Measurements from ENCODE around the gene CFB. TPM values are rescaled to one million over a fixed set of nuclear protein-coding genes. Genes with fewer than 3 reads are reported as not detected.
A peak's percentile ranks its signal among the peaks of the same experiment; 100 is the strongest.

CFB gene
- total and polyA plus RNA-seq, 9 of the 15 experiments (the other 6 are each of a cell fraction or from before 2014, with no cell fraction given), result 0.08 to 0.91 (median 0.22) TPM; not detected in 4

- TF ChIP-seq MXD1 (CRISPR knock-in tag; IDR thresholded peaks at IDR 0.05; ENCODE audit: borderline replicate concordance, poor library complexity, severe bottlenecking), result no peak
- TF ChIP-seq, protein P1, sequence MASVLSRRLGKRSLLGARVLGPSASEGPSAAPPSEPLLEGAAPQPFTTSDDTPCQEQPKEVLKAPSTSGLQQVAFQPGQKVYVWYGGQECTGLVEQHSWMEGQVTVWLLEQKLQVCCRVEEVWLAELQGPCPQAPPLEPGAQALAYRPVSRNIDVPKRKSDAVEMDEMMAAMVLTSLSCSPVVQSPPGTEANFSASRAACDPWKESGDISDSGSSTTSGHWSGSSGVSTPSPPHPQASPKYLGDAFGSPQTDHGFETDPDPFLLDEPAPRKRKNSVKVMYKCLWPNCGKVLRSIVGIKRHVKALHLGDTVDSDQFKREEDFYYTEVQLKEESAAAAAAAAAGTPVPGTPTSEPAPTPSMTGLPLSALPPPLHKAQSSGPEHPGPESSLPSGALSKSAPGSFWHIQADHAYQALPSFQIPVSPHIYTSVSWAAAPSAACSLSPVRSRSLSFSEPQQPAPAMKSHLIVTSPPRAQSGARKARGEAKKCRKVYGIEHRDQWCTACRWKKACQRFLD (CRISPR knock-in tag; IDR thresholded peaks at IDR 0.05), result peak; percentile 74; the same call in 1 of the 2 replicates
- TF ChIP-seq, protein P2, sequence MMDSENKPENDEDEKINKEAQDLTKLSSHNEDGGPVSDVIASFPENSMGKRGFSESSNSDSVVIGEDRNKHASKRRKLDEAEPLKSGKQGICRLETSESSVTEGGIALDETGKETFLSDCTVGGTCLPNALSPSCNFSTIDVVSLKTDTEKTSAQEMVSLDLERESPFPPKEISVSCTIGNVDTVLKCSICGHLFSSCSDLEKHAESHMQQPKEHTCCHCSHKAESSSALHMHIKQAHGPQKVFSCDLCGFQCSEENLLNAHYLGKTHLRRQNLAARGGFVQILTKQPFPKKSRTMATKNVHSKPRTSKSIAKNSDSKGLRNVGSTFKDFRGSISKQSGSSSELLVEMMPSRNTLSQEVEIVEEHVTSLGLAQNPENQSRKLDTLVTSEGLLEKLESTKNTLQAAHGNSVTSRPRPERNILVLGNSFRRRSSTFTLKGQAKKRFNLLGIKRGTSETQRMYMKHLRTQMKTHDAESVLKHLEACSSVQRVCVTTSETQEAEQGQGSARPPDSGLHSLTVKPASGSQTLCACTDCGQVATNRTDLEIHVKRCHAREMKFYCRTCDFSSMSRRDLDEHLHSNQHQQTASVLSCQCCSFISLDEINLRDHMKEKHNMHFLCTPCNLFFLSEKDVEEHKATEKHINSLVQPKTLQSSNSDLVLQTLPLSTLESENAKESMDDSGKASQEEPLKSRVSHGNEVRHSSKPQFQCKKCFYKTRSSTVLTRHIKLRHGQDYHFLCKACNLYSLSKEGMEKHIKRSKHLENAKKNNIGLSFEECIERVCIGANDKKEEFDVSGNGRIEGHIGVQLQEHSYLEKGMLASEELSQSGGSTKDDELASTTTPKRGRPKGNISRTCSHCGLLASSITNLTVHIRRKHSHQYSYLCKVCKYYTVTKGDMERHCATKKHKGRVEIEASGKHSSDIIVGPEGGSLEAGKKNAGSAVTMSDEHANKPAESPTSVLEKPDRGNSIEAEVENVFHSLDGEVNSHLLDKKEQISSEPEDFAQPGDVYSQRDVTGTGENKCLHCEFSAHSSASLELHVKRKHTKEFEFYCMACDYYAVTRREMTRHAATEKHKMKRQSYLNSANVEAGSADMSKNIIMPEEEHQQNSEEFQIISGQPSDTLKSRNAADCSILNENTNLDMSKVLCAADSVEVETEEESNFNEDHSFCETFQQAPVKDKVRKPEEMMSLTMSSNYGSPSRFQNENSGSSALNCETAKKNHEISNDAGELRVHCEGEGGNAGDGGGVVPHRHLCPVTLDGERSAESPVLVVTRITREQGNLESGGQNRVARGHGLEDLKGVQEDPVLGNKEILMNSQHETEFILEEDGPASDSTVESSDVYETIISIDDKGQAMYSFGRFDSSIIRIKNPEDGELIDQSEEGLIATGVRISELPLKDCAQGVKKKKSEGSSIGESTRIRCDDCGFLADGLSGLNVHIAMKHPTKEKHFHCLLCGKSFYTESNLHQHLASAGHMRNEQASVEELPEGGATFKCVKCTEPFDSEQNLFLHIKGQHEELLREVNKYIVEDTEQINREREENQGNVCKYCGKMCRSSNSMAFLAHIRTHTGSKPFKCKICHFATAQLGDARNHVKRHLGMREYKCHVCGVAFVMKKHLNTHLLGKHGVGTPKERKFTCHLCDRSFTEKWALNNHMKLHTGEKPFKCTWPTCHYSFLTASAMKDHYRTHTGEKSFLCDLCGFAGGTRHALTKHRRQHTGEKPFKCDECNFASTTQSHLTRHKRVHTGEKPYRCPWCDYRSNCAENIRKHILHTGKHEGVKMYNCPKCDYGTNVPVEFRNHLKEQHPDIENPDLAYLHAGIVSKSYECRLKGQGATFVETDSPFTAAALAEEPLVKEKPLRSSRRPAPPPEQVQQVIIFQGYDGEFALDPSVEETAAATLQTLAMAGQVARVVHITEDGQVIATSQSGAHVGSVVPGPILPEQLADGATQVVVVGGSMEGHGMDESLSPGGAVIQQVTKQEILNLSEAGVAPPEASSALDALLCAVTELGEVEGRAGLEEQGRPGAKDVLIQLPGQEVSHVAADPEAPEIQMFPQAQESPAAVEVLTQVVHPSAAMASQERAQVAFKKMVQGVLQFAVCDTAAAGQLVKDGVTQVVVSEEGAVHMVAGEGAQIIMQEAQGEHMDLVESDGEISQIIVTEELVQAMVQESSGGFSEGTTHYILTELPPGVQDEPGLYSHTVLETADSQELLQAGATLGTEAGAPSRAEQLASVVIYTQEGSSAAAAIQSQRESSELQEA (IDR thresholded peaks at IDR 0.05; ENCODE audit: low read depth), result no peak
- TF ChIP-seq CHCHD3 (CRISPR knock-in tag; IDR thresholded peaks at IDR 0.05), result no peak
- no peak; the same call in 1 of the 2 replicates for TF ChIP-seq EGR1 (conservative IDR thresholded peaks at IDR 0.05)
- TF ChIP-seq, protein P3, sequence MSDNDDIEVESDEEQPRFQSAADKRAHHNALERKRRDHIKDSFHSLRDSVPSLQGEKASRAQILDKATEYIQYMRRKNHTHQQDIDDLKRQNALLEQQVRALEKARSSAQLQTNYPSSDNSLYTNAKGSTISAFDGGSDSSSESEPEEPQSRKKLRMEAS (CRISPR knock-in tag; IDR thresholded peaks at IDR 0.05), result peak; percentile 82
- peak; percentile 39; the same call in 1 of the 2 replicates for TF ChIP-seq MTA2 (IDR thresholded peaks at IDR 0.05; ENCODE audit: low read depth)
- TF ChIP-seq SMC3 (conservative IDR thresholded peaks at IDR 0.05; ENCODE audit: insufficient read depth, low read depth, low read length), result no peak
- no peak for TF ChIP-seq HDGF (IDR thresholded peaks at IDR 0.05)
- TF ChIP-seq RBM22 (IDR thresholded peaks at IDR 0.05; ENCODE audit: low read depth, low read length, poor library complexity, severe bottlenecking), result no peak
- no peak for TF ChIP-seq ZNF165 (CRISPR knock-in tag; IDR thresholded peaks at IDR 0.05; ENCODE audit: borderline replicate concordance)
- TF ChIP-seq CBFA2T3 (IDR thresholded peaks at IDR 0.05), result peak; percentile 78
- peak; percentile 99 for TF ChIP-seq CEBPB (tag; IDR thresholded peaks at IDR 0.05)
- TF ChIP-seq CC2D1A (IDR thresholded peaks at IDR 0.05), result no peak
- TF ChIP-seq PYGO2 (tag; IDR thresholded peaks at IDR 0.05), result no peak
- TF ChIP-seq ZBTB43 (CRISPR knock-in tag; IDR thresholded peaks at IDR 0.05), result no peak
- no peak for TF ChIP-seq POLR2B (IDR thresholded peaks at IDR 0.05; ENCODE audit: low read depth, partially characterized antibody)
- no peak for TF ChIP-seq KDM2B (CRISPR knock-in tag; IDR thresholded peaks at IDR 0.05)
These were observed 3.0 kb downstream of the CFB start (continued) for GRCh38 chr6:31948753-31949413.
